Measurements from ENCODE around the gene AHRR.
"Not testable (repeated sequence)": the region's sequence is repeated elsewhere in the genome, so short reads cannot be mapped to it uniquely, and the experiment has no call there.

The AHRR gene

DNA sequence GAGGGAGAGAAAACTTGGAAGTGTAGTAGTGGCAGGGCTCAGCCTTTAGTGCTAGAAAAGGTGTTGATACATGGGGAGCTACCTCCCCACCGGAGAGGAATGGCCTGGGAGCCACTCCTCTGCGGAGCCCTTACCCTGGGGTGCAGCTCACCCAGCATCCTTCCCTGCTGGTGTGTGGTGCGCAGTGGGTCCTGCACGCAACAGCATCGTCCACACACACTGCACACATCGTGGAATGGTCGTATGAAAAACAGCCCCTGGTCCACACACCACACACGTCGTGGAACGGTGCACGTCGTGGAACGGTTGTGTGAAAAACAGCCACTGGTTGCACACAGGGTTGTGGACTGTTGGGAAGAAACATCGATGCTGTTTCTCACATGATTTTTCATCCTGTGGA lies 16.1 kb upstream of the AHRR start:
- DNase-seq (ENCODE audit: low spot score) = no peak

DNA sequence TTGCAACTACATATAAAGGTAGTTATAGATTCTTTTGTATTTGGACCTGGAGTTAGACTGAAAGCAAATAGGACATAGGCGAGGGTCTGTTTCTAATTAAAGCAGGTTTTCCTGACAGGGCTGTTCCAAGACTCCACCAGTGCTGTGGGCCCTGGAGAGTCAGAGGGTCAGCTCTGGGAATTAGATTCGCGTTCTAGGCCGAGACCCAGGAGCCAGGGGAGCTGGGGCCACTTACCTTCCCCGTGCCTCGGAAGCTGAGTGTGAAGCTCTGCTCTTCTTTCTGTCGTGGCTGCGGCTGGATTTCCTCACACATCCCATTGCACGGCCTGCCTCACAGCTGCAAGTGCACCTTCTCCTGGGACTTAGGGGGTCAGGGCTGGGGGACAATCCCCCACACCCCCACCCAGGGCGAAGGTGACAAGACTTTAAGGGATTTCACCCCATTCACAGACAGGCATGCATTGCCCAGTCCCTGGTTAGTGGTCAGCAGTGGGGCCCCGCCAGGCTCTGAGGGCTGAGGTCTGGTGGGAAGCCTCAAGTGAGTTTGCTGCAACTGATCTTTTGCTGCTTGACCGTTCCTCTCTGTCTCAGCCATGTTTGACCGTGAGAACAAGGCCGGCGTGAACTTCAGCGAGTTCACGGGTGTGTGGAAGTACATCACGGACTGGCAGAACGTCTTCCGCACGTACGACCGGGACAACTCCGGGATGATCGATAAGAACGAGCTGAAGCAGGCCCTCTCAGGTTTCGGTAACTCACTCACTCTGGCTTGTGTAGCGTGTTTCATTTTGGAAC lies 15.3 kb upstream of the AHRR start:
- DNase-seq (ENCODE audit: low spot score) = no peak

DNA sequence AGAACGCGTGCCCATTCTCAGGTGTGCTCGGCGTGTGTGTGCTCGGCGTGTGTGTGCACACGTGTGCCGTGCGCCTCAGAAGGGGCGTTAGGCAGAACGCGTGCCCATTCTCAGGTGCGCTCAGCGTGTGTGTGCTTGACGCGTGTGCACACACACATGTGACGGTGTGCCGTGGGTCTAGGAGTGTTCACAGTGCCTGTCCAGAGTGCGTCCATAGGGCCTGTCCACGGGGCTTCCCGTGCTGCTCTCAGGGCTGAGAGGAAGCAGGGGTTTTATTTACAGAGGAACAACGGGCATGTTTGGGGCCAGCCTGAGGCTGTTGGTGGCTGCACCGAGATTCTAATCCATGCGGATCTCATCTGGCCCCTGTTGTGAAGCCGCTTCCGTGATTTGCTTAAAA lies 14.2 kb upstream of the AHRR start:
- DNase-seq (ENCODE audit: low spot score) = no peak

- DNase-seq (ENCODE audit: low spot score) = no peak
These were observed 13.5 kb upstream of the AHRR start for GRCh38 chr5:307794-308579.

GRCh38 chr5:308672-309271 lies 12.7 kb upstream of the AHRR start:
- no peak for DNase-seq (ENCODE audit: low spot score)

GRCh38 chr5:309831-310230 lies 11.7 kb upstream of the AHRR start:
- DNase-seq (ENCODE audit: low spot score) = not testable (repeated sequence)

DNA sequence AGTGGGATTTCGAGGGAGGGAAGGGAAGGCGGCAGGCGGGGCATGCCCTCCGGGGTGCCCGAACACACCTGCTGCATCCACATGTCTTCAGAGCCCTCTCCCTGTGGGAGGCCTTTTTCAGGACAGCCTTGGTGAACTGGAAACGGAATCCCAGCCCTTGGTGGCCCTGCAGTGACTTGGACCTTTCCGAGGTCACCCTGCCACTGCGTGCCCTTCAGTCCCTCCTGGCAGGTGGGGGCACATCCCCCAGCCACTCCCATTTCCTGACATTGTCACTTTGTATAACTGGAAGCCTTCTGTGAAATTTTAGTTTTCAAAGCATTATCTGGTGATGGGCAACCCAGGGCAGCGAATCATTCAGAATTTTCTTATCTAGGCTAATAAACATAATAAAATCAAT lies 11.0 kb upstream of the AHRR start:
- DNase-seq (ENCODE audit: low spot score) = no peak

DNA sequence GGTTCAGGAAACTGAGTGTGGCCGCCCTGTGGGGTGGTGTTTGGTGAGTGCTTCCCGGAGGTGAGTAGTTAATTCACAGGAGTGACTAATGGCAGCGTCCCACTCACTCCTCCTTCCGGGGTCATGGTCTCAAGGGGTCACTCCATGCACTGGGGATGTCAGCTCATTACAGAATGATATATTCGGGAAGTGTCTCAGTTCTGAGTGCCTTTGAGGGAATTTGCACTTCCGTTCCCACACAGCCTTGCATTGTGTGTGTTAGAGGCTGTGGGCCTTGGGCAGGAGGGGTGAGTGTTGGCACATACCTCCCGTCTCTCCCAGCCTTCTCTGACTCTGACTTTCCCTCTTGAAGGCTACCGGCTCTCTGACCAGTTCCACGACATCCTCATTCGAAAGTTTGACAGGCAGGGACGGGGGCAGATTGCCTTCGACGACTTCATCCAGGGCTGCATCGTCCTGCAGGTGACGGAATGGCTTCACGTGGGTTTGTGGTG lies 10.5 kb upstream of the AHRR start:
- DNase-seq (ENCODE audit: low spot score) = no peak

DNA sequence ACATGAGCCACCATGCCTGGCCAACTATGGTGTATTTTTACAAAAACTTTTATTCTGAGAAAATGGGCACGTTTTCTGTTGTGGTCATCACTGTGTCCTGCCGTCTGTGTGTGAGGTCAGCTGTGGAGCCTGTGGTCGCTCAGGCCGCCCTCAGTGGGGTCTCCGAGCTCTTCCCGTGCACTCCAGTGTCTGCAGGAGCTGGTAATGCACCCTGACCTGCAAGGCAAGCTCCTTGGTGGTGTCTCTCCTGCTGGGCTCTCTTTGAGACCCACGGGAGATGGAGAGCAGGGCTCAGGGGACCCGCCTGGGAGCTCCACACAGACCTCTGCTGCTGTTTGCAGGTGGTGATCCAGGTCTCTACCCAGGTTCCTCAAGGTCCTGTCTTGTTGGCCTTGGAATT lies 9.6 kb upstream of the AHRR start:
- no peak for DNase-seq (ENCODE audit: low spot score)

DNA sequence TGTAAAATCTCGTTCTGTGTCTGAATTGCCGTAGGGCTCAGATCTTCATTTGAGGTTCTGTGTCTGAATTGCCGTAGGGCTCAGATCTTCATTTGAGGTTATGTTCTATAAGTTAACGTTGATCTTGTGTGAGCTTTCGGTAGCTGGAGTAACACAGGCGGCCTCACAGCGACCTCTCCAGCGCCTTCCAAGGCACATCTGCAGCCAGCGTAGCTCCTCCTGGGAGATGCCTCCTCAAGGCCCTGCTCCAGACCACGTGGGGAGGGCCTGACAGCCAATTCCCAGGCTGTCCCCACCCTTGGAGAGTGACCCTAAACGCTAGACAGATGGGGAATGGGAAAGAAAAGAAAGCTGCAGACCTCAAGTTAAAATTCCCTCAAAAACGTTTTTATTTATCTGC lies 8.7 kb upstream of the AHRR start:
- DNase-seq (ENCODE audit: low spot score) = no peak

GRCh38 chr5:313265-313664 lies 8.2 kb upstream of the AHRR start:
- DNase-seq (ENCODE audit: low spot score) = no peak

GRCh38 chr5:313806-314376 lies 7.6 kb upstream of the AHRR start:
- DNase-seq (ENCODE audit: low spot score) = no peak

DNA sequence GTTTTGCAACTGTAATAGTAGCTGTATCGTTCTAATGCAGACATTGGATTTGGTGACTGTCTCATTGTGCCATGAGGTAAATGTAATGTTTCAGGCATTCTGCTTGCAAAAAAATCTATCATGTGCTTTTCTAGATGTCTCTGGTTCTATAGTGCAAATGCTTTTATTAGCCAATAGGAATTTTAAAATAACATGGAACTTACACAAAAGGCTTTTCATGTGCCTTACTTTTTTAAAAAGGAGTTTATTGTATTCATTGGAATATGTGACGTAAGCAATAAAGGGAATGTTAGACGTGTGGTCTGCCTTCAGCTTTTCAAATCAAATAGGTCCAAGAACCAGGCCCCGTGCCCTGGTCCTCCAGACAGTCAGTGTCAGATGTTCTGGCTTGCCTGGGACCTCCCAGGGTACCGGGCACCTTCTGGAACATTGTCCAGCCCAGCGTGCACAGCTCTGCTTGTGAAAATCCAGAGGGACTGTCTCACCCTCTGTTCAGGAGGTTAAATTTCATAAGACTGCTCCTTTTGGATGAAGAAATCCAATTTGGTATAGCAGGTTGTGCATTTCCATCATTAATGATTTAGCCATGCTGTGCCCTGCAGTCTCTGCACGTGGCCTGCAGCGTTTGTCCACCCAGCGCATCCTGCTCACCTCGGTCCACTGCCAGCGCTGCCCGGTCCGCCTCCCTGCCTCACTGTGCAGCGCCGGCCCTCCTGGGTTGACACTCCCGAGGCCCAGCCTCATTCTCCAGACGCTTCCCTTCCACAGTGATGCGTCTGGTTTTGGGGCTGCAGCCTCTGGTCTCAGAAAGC lies 6.6 kb upstream of the AHRR start:
- no peak for DNase-seq (ENCODE audit: low spot score)

DNA sequence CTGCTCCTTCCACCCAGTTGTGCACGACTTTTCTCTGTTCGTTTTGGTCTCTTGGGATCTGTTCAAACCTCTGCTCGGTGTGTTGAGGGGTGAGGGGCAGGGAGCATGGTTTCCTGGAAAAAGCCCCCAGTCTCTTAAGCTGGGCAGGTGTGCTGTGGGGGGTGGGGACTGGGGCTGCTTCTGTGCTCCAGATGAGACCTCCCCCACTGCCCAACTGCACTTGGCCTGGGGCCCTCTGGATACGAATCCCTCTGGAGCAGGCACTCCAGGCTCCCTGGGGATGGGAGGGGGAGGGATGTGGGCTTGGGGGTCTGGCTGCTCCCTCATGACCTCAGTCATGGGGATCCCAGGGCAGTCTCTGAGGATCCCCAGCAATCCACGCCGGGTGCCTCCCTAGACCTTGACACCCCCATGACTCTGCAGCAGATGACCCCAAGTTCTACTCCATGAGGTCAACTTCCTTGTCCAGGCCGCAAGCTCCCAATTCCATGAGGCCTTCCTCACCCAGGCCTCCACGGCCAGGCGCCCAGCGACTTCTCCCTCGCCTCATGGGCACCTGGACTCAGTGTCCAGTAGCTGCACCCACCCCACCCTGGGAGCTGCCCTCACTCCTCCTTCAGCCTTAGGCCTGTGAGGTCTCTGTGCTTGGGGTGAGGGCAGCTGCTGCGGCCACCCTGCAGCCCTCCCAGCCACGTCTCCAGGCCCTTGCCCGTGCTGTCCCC lies 5.9 kb upstream of the AHRR start:
- no peak for DNase-seq (ENCODE audit: low spot score)

GRCh38 chr5:316210-317085 lies 5.1 kb upstream of the AHRR start:
- DNase-seq (ENCODE audit: low spot score) = no peak

- peak; percentile 69 for DNase-seq (ENCODE audit: low spot score)
These were observed 4.3 kb upstream of the AHRR start for GRCh38 chr5:317086-317811.

DNA sequence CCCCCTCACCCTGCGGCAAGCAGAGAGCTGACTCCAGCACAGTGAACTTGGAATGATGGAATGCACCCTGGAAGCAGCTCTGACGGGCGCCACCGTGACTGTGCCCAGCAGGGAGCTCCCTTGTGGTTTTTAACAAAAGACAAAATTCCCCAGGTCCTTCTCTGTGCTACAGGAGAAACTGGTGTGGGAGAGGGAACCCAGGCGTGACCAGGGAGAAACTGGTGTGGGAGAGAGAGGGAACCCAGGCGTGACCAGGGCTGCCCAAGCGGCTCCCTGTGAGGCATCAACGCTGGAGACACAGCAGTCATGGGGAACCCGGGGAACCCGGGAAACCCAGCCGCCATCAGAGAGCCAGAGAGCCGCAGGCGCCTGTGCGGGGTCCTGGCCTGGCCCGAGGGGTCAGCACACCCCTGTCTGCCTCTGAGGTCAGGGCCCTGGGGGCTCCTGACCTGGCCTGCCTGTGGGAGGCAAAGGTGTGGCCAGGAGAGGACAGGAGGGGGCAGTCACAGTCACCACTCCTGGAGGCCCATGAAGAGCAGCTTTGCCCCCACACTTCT lies 3.1 kb upstream of the AHRR start:
- DNase-seq (ENCODE audit: low spot score) = no peak

- no peak for DNase-seq (ENCODE audit: low spot score)
These were observed 2.4 kb upstream of the AHRR start for GRCh38 chr5:318931-319601.

All from cerebellar cortex (tissue), 1 donor.